Anterior cingulate cortex (tissue), 58 donors: ENCODE data around the gene TMEM38B.
A peak's percentile ranks its signal among the peaks of the same experiment; 100 is the strongest.
"Not testable (repeated sequence)": the region's sequence is repeated elsewhere in the genome, so short reads cannot be mapped to it uniquely, and the experiment has no call there.

Experiments
- DNase-seq, 58 donors: peaks; one replicate each; lab custom pipeline; 2025; lab: John Stamatoyannopoulos, UW

The TMEM38B gene

DNA sequence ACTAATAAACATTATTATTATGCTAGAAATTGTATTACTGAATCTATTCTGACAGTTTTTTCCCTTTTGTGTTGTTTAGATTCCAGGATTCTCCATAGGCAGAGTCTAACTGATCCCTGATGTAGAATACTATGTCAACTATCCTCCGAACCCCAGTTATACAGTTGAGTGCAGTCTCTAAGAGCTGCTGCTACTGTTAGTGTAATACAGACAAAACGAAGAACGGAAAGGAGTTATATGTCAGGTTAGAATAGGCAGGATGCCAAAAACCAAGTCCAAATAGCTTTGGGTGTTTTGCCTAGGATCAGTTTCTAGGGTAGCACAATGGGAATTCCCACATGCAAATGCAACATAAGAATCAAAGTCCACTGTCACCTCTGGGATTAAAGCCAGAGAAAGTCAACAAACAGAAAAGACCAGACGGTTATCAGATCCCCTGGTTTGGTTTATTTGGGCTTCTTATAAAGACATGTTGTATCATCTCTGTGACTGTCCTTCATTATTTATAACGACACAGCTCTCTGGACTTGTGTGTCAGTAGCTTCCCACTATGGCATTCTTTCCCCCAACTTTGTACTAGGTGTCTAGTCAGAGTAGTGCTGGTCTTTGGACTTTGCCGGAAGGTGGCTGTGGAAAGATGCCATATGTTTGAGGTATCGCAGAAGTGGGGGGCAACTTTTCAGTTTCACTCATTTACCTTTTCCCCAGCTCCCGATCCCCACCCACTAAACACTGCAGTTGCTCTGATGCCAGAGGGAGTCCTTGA lies 14.9 kb upstream of the TMEM38B start:
- no peak for DNase-seq

DNA sequence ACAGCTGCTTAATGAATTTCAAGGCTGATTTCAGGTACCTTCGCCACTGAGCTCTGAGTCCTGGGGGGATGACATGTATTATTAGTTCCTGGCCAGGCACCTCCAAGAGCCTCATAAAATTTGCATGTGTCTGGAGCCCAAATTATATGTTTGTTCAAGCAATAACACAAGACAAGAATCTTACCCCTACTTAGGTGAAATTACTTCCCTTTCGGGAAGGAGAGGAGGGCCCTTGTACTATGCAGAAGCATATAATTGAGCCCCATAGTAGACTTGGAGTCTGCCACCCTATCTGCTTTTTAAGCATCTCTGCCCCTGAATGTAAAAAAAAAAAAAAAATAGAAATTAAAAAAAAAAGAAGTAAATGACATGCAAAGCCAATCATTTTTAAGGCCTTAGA lies 13.0 kb upstream of the TMEM38B start:
- DNase-seq: no peak

DNA sequence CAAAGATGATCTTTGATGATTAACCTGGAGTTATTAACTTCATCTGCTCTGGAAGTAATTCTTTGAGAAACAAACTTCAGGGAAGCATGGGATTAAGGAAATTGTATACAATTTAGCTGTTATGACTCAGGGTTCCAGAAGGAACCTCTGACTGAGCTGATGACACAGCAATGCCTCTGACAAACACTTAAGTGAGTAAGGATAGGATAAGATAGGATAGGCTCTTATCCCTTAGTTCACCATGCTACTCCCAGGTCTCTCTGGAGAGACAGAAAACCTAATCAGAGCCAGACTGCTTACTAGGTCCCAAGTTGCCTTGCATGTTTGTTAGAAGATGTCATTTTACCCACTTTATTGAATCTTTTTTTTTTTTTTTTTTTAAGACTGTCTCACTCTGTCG lies 12.6 kb upstream of the TMEM38B start:
- no peak for DNase-seq

DNA sequence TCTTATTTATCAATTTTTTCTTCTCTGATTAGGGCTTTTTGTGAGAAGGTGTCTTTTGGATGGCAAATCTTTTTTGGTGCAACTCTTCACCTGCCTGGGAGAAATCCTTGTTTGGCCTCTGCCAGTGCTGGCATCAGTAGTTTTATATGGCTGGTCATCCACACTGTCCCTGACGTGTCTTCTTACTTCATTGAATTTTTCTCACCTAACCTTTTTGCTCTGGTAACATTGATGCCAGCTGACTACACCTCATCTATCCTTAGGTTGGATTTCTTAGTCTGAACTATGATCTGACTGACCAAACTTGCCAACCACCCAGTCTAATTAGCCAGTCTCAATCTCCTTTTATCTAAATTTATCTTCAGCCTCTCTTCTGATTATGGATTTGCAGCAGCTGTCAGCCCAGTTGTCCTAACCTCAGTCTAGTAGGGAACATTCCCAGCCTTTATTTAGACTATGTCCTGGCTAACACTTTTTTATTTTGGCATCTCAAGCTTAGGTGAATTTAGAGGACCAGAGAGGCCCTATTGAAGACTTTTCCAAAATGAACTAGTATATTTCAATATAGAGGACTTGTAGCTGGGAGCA lies 10.6 kb upstream of the TMEM38B start:
- DNase-seq: no peak

DNA sequence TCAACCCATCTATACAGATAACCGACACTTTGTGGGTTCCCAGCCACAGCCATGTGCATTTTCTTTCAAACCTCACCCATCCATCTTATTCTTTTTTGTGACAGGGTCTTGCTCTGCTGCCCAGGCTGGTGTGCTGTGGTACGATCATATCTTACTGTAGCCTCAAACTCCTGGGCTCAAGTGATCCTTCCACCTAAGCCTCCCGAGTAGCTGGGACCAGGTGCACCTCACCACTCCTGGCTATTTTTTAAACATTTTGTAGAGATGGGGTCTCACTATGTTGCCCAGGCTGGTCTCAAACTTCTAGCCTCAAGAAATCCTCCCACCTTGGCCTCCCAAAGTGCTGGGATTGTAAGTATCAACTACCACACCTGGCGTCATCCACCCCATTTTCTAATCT lies 7.4 kb upstream of the TMEM38B start:
- no peak for DNase-seq

DNA sequence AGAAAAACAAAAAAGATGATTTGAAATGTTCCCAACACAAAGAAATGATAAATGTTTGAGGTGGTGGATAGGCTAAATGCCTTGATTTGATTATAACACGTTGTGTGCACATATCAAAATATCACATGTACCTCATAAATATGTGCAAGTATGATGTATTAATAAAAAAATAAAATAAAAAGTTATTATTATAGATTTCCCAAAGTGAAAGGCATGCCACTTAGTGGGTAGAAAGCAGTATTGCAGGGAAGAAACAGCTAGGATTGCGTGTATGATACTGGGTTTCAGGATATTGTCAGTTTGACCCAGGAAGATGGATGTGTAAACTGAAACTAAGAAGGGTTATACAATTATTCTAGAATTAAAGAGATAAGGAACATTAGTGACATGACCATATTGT lies 3.6 kb upstream of the TMEM38B start:
- no peak for DNase-seq

DNA sequence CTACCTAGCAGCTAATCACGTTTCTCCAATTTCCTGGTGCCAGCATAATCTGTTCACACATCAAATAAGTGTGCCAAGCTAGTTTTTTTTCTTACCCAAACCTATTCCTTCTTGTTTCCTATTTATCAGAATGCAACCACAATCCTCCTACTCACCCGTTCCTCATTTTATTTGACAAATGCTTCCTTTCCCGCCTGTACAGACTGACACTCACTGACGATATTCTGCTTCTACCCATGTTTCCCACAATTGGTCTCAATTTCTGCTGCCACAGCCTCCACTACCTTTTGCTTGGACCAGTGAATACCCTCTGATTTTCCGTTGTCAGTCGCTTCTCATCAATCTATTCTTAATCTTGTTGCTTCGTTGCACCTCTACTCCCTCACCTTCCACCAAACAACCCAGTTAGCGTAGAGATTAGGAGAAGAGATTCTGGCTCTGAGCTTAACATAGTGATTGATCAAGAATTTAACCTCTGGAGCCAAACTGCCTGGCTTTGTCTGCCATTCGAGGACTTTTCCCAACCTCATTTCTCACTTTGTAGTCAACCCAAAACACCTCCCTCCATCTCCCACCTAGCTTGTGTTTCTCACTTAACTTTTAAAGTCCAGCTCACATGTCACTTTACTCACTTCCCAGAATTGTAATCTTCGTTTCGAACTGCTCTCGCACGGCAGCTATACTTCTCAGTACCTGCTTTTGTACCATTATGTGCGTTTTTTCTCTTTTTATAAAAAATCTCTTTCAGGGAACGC lies 729 bp upstream of the TMEM38B start:
- peak in 3 of 58 donors; percentile 13 to 39 (median 33) for DNase-seq

DNA sequence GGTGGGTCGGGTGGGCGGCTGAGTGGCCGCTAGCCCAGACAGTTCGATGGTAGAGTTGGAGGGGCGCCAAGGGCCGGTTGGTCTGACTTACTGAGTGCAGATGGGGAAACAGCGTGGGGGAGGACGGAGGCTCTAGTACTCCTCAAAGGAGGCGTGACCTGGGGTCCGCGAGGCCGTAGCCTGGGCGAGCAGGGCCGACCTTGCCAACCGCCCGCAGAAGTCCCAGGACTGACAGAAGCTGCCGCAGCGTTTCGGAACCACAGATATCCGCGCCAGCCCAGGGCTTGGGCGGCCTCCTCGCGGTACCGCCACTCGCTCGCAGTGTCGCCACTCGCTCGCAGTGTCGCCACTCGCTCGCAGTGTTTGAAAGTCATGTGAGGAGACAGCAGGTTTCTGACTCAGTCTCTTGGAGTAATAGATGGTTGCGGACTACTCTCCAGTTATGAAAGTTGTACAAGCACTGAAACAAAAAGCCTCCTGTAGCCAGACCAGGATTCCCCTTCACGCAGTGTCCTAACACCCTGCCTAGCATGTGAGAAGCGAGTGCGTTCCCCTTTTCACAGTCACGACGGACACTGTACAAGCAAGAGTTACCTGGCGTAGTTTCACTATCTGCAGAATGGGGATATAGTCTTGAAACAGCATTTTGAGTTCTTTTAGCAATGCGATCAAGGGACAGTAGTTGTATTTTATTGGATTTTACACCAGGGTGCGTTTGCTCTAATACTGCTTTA lies 674 bp downstream of the TMEM38B start:
- peak in 53 of 58 donors; percentile 9 to 83 (median 60) for DNase-seq

DNA sequence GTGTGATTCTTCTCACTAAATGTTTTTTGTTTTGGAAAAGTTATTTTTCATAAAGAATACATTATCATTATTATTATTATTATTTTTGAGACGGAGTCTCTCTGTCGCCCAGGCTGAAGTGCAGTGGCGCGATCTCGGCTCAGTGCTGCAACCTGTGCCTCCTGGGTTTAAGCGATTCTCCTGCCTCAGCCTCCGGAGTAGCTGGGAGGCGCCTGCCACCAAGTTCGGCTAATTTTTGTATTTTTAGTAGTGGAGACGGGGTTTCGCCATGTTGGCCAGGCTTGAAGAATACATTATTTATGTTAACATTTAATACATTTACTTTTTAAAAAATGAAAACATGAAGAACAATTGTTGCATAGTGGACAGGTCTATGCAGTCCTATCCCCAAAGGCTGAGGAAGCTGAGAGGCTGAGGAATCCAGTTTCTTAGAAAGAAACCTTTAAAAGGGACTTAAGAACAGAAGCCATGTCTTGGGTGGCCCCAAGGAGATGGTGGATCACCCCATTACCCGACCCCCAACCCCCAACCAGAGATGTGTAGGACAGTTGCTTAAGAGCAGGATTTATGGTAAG lies 2.0 kb downstream of the TMEM38B start:
- DNase-seq: no peak

DNA sequence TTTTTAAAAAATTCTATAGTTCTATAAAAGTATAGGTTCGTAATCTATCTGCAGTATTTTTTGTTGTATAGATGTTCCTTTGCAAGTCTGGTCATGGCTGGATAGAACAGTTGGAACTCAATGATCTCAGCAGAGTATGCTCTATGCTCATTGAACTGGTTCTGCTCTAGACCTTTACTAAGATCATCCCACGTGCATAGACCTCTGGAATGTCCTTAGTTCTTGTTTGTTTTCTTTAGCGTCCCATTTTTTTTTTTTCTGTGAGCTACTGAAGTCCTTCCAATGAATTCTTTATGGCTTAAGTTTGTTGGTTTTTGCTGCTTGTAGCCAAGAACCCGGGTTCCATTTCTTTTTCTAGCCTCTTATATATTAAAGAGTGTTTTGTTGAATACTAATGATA lies 3.5 kb downstream of the TMEM38B start:
- no peak for DNase-seq

DNA sequence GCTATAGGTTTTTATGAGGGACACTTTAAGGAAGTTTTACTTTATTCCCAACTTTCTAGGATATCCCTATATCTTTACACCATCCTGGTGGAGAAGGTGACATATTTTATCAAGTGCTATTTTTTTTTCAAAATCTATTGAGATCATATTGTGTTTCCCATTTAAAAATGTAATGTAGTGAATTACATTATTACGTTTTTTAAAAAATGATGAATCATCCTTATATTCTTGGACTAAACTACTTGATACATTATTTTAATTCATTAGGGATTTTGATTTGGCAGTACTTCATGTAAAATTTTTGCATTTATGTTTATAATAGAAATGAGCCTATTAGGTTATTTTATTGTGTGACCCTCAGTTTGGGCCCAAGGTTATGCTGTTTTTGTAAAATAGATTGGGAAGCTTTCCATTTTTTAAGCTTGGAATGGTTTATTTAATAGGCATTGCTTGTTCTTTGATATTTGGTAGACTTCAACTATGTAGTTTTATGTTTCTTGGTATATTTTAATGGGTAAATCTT lies 4.1 kb downstream of the TMEM38B start:
- no peak for DNase-seq

DNA sequence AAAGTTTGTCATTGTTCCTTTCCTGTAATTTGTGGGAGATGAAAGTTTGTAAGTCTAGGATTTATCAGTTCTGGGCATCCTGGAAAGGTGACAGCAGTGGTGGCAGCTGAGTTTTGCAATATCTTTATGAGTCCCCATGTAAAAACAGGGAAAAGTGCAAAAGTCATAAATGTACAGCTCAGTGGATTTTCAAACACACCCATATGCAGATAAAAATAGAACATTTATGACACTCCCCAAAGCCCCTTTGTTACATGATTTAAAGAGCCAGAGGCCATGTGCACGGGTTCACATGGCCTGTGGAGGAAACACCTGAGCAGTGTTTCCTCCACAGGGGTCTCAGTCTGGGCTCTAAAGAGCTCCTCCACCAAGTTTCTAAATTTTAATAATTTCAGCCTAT lies 6.3 kb downstream of the TMEM38B start:
- DNase-seq: no peak

DNA sequence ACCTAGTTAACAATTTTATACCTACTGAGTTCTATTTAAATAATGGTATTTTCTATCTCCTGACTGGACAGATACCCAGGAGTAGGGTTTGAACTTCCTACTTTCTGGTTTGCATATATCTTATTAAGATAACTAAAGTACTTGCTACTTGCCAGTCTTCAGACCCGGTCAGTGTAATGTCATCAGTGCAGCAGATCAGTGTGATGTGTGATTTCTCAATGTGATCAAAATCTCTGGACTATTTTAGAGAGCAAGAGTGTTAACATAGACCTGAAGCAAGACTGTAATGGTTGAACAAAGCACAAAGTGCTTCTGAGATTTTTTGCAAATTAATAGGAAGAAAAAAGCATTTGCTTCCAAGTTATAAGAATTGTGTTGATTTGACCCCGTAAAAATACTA lies 6.8 kb downstream of the TMEM38B start:
- DNase-seq: no peak

DNA sequence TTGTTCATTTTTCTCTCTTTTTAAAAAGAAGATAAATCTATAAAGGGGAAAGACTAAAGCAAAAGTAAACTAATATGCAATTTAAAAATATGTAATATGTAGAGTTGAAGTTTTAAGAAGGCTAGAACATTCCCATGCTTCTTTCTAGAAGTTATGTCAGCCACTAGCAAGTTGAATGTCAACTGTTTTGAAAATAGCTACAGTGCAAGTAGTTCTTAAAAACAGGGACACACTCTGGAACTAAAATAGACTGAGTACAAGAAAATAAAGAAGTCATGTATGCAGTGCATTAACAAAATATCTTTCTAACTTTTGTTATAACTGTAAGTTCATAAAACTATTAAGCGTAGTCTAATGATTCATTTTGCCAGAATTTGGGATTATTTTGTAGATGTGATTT lies 7.9 kb downstream of the TMEM38B start:
- no peak for DNase-seq

DNA sequence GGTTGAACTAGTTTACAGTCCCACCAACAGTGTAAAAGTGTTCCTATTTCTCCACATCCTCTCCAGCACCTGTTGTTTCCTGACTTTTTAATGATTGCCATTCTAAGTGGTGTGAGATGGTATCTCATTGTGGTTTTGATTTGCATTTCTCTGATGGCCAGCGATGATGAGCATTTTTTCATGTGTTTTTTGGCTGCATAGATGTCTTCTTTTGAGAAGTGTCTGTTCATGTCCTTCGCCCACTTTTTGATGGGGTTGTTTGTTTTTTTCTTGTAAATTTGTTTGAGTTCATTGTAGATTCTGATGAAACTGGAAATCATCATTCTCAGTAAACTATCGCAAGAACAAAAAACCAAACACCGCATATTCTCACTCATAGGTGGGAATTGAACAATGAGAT lies 9.3 kb downstream of the TMEM38B start:
- DNase-seq: not testable (repeated sequence)

DNA sequence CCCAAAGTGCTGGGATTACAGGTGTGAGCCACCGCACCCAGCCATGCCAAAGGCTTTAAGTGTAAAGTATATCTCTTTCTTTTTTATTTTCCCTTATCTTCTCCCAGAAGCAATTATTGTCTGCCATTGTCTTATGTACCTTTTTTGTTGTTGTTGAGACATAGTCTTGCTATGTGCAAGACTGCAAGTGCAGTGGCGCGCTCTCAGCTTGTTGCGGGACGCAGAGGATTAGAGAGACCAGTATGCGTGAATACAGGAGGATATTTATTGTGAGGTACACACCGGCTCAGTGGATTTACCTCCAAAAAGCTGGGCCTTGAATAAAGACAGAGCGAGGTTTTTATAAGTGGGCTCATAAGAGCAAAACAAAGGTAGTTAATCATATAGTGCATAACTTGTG lies 11.8 kb downstream of the TMEM38B start:
- no peak for DNase-seq

DNA sequence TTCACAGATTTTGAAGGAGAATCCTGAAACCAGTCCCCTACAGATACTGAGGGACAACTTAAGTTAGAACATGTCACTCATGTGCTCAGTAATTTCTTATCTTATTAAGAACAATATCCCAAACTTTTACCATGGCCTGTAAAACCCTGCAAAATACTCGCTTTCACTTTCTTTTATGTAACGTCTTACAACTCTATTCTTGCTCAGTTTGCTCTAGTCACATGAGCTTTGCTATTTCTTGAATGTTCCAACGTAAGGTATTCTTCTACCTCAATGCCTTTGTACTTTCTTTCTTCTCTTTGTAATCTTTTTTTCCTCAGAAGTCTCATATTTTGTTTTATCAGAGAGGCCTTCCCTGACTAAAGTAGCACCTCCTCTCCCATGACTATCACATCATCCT lies 14.1 kb downstream of the TMEM38B start:
- DNase-seq: no peak

DNA sequence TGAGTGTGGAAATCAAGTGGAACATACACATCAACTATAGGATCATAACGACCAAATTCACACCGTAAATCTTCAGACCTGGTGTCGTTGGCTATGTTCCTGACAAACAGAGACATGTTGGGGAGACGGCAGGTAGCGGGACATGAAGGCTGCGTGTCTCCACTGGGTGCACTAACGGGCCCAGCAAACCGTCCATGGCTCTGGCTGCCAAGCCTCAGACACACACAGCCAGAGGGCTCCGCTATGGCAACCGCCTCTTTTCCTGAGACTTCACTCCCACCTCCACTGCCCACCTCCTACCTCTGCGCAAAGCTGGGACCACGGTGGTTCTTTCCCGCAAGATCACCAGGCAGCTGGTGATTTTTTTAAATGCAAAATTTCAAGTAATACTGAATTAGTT lies 16.3 kb downstream of the TMEM38B start:
- no peak for DNase-seq

DNA sequence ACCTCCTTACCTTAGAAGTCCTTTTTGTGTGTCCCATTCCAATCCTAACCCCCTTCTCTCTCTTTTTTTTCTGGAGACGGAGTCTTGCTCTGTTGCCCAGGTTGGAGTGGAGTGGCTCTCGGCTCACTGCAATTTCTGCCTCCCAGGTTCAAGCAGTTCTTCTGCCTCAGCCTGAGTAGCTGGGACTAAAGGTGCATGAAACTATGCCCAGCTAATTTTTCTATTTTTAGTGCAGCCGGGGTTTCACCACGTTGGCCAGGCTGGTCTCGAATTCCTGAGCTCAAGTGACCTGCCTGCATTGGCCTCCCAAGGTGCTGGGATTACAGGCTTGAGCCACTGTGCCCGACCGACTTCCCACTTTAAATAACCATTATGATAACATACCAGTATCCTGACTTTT lies 17.5 kb downstream of the TMEM38B start:
- DNase-seq: no peak

DNA sequence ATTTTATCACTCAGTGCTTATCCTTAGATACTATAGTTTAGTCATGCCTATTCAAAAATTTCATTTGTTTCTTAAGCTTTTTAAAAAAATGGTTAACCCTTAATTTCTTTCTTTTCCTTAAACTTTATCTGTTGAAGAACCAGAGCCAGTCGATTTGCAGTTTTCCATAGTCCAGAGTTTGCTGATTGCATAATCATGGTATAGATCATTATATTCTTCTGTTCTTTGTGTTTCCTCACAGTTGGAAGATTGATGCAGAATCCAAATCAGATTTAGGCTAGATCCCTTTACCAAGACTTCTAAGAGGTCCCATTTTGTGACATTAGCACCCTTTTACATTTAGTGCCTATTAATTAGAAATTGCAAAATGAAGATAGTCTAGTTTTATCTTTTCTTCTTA lies 18.0 kb downstream of the TMEM38B start:
- DNase-seq: no peak

DNA sequence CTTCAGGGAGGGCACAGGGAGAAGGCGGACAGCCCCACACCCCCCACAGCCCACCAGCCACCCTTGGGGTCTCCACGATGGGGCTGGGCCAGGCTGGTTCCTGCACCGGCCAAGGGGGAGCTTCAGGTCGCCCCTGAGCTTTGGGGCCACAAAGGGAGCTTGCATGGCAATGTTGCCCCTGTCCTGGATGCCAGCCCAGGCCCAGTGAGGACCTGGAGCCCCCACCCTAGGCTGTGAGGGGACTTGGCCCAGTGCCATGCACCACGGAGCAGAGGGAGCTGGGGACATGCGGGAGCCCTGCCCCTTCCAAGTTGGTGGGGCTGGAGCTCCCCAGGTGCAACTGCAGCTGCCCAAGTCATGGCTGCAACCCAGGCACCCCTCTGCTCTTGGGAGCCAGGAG lies 18.4 kb downstream of the TMEM38B start:
- no peak for DNase-seq
